K562 (cell line): ENCODE results near the gene PCED1B. TPM values are rescaled to one million over a fixed set of nuclear protein-coding genes. Genes with fewer than 3 reads are reported as not detected.

Experiments used
- CBX5 ChIP-seq: IDR thresholded peaks from 2 replicates; pipeline ENCODE4 v1.6.1; 2014; ENCODE audit warnings: low read depth, borderline replicate concordance
- CREB5 ChIP-seq: fragments of 250-450 bp; sonication (Bioruptor Pico); IDR thresholded peaks from 2 replicates; pipeline ENCODE4 v1.5.0; 2020; ENCODE audit warnings: mild to moderate bottlenecking
- EWSR1 ChIP-seq: fragments of 450-650 bp; IDR thresholded peaks from 2 replicates; pipeline ENCODE4 v1.6.1; 2018; ENCODE audit warnings: borderline replicate concordance, mild to moderate bottlenecking, low read depth, moderate library complexity; ENCODE audit not compliant: partially characterized antibody
- FOS ChIP-seq: IDR thresholded peaks from 3 replicates; pipeline ENCODE4 v1.6.1; 2011; ENCODE audit not compliant: insufficient read length; ENCODE audit errors: extremely low read depth
- FOSL1 ChIP-seq: fragments of 200-800 bp; sonication (Bioruptor generic); conservative IDR thresholded peaks from 2 replicates; pipeline ENCODE4 v1.6.1; 2016; ENCODE audit warnings: missing genetic modification characterization, missing compliant biosample characterization
- GABPB1 ChIP-seq: sonication (generic); formaldehyde crosslinking; IDR thresholded peaks from 2 replicates; pipeline ENCODE4 v1.8.0; 2022; ENCODE audit warnings: mild to moderate bottlenecking, missing genetic modification reagents
- MAZ ChIP-seq, 2 experiments: fragments of 450-650 bp in 1 of 2; sonication (generic) in 1 of 2; formaldehyde crosslinking; IDR thresholded peaks in 1 of 2; conservative IDR thresholded peaks in 1 of 2; 2 replicates each; pipeline versions ENCODE4 v1.4.0 to v1.5.0; 2020; ENCODE audit warnings: mild to moderate bottlenecking in 1 of 2, missing genetic modification reagents in 1 of 2
- NCOA6 ChIP-seq: fragments of 450-650 bp; IDR thresholded peaks from 2 replicates; pipeline ENCODE4 v1.6.1; 2017; ENCODE audit warnings: mild to moderate bottlenecking
- PBX2 ChIP-seq, 2 experiments: IDR thresholded peaks in 1 of 2; conservative IDR thresholded peaks in 1 of 2; 2 replicates each; pipeline ENCODE4 v1.6.1; 2016; ENCODE audit warnings: low read depth in 2 of 2, mild to moderate bottlenecking in 1 of 2, missing compliant biosample characterization in 1 of 2, missing genetic modification characterization in 1 of 2, moderate library complexity in 1 of 2
- PHTF2 ChIP-seq: fragments of 250-450 bp; sonication (Bioruptor Pico); IDR thresholded peaks from 2 replicates; pipeline ENCODE4 v1.5.0; 2021; ENCODE audit warnings: mild to moderate bottlenecking
- REST ChIP-seq, 2 experiments: fragments of 450-650 bp; formaldehyde crosslinking in 1 of 2; IDR thresholded peaks; 2 replicates each; pipeline versions ENCODE4 v1.4.0 to v1.6.1; 2014 to 2020; ENCODE audit warnings: mild to moderate bottlenecking in 2 of 2, borderline replicate concordance in 1 of 2, low read depth in 1 of 2
- SIN3B ChIP-seq: fragments of 450-650 bp; IDR thresholded peaks from 2 replicates; pipeline ENCODE4 v1.6.1; 2017; ENCODE audit warnings: low read depth, mild to moderate bottlenecking, moderate library complexity
- TEAD4 ChIP-seq, 2 experiments: sonication (generic) in 1 of 2; formaldehyde crosslinking in 1 of 2; IDR thresholded peaks; 2 replicates each; pipeline versions ENCODE4 v1.6.1 to v1.8.0; 2012 to 2022; ENCODE audit warnings: borderline replicate concordance in 1 of 2, inconsistent platforms in 1 of 2, low read length in 1 of 2, mild to moderate bottlenecking in 1 of 2, missing genetic modification reagents in 1 of 2
- ZKSCAN1 ChIP-seq: fragments of 150-350 bp; IDR thresholded peaks from 2 replicates; pipeline ENCODE4 v1.6.1; 2016; ENCODE audit warnings: low read depth, low read length
- ZNF143 ChIP-seq: sonication (generic); formaldehyde crosslinking; IDR thresholded peaks from 2 replicates; pipeline ENCODE4 v1.9.0; 2022; ENCODE audit warnings: mild to moderate bottlenecking, missing genetic modification reagents
- polyA plus RNA-seq, 8 experiments: library from polyadenylated mRNA; depleted of rRNA in 4 of 8; stranded (reverse) in 5 of 8; unstranded in 3 of 8; fragments of >200 nt; fragmentation: Nextera tagmentation in 2 of 8; fragmentation: Illumina TruSeq in 1 of 8; extraction: Ambion mirVana in 2 of 8; extraction: Trizol in 1 of 8; gene quantifications; 2 replicates each; pipeline versions ENCODE4 v1.2.1 to v1.2.3, GENCODE V29; 2011 to 2014; ENCODE audit warnings: inconsistent platforms in 1 of 8, missing spikeins in 1 of 8
- total RNA-seq, 7 experiments: library from RNA; depleted of rRNA in 6 of 7; stranded (reverse); fragments of >200 nt in 6 of 7; fragmentation: Illumina TruSeq in 2 of 7; extraction: Trizol in 2 of 7; gene quantifications; 2 replicates each; pipeline versions ENCODE4 v1.2.1 to v1.2.3, GENCODE V29; 2011 to 2021; ENCODE audit warnings: low replicate concordance in 1 of 7

Gene PCED1B
- total and polyA plus RNA-seq, 9 of the 15 experiments (the other 6 are each of a cell fraction or from before 2014, with no cell fraction given), result 1.2 to 9.3 (median 2.5) TPM

- peak; percentile 85 for TF ChIP-seq REST (IDR thresholded peaks at IDR 0.05; ENCODE audit: borderline replicate concordance)
- TF ChIP-seq REST (CRISPR knock-in tag; IDR thresholded peaks at IDR 0.05; ENCODE audit: low read depth), result no peak
- TF ChIP-seq PBX2 (CRISPR knock-in tag; IDR thresholded peaks at IDR 0.05; ENCODE audit: low read depth), result no peak
- TF ChIP-seq PBX2 (tag; conservative IDR thresholded peaks at IDR 0.05; ENCODE audit: low read depth), result peak; percentile 53
- TF ChIP-seq ZKSCAN1, result 0 out of 2 replicates have a peak, but pooled peaks have one; percentile 23
- peak; percentile 28; the same call in 1 of the 2 replicates for TF ChIP-seq SIN3B
- TF ChIP-seq CREB5 (CRISPR knock-in tag), result no peak
- TF ChIP-seq ZNF143 (CRISPR knock-in tag), result no peak
- no peak for TF ChIP-seq TEAD4 (IDR thresholded peaks at IDR 0.05; ENCODE audit: low read length)
- no peak for TF ChIP-seq TEAD4 (CRISPR knock-in tag; IDR thresholded peaks at IDR 0.05; ENCODE audit: borderline replicate concordance)
- TF ChIP-seq GABPB1 (CRISPR knock-in tag), result no peak
- no peak for TF ChIP-seq FOSL1 (tag)
- no peak for TF ChIP-seq FOS
- TF ChIP-seq PHTF2, result no peak
- 0 out of 2 replicates have a peak, but pooled peaks have one; percentile 32 for TF ChIP-seq NCOA6
- TF ChIP-seq MAZ (CRISPR knock-in tag; conservative IDR thresholded peaks at IDR 0.05 in 1 of 2, IDR thresholded peaks at IDR 0.05 in 1 of 2), result peak in 1 of 2 experiments; percentile 33; a peak in 3 of 4 replicates
- no peak for TF ChIP-seq EWSR1
- TF ChIP-seq CBX5, result 0 out of 2 replicates have a peak, but pooled peaks have one; percentile 14
These were observed at the start of gene PCED1B, which contains the start of gene AMIGO2 (continued) for GRCh38 chr12:47079468-47079980.
